GM19452 (cell line): ENCODE data around the gene CENPM.

Source experiments
- ATAC-seq: cut with Tn5 transposase; IDR thresholded peaks from one replicate; pipeline ENCODE4 v1.9.1; 2021; ENCODE audit not compliant: unreplicated experiment

The CENPM gene

GRCh38 chr22:41933411-41934177 lies 13.4 kb downstream of the CENPM start:
- no peak for ATAC-seq

- ATAC-seq, result no peak
Observed at GRCh38 chr22:41932353-41932752, 14.6 kb downstream of the CENPM start.

GRCh38 chr22:41931701-41932269 lies 15.2 kb downstream of the CENPM start:
- ATAC-seq, result no peak

- ATAC-seq, result no peak
Observed at GRCh38 chr22:41929418-41929810, 17.5 kb downstream of the CENPM start.

GRCh38 chr22:41928593-41929417 lies 18.1 kb downstream of the CENPM start:
- ATAC-seq, result no peak

GRCh38 chr22:41927813-41928212 lies 19.1 kb downstream of the CENPM start:
- ATAC-seq, result no peak

GRCh38 chr22:41925783-41926460 lies 21.0 kb downstream of the CENPM start:
- no peak for ATAC-seq

GRCh38 chr22:41923595-41924276 lies 23.2 kb downstream of the CENPM start:
- ATAC-seq, result no peak

GRCh38 chr22:41922940-41923594 lies 23.9 kb downstream of the CENPM start:
- ATAC-seq, result no peak

GRCh38 chr22:41922328-41922727 lies 24.6 kb downstream of the CENPM start:
- no peak for ATAC-seq

GRCh38 chr22:41920271-41920976 lies 26.5 kb downstream of the CENPM start:
- peak; percentile 32 for ATAC-seq

GRCh38 chr22:41919357-41920224 lies 27.4 kb downstream of the CENPM start:
- peak; percentile 43 for ATAC-seq

GRCh38 chr22:41917903-41918791 lies 28.8 kb downstream of the CENPM start:
- ATAC-seq, result no peak

- ATAC-seq, result no peak
Observed at GRCh38 chr22:41917375-41917902, 29.5 kb downstream of the CENPM start.

GRCh38 chr22:41916745-41917358 lies 30.1 kb downstream of the CENPM start:
- no peak for ATAC-seq

- ATAC-seq, result no peak
Observed at GRCh38 chr22:41915786-41916493, 31.0 kb downstream of the CENPM start.
